Measurements from ENCODE around the gene C1orf141. TPM values are rescaled to one million over a fixed set of nuclear protein-coding genes. Genes with fewer than 3 reads are reported as not detected.

The C1orf141 gene
- polyA plus RNA-seq, 3 donors, result not detected

DNA sequence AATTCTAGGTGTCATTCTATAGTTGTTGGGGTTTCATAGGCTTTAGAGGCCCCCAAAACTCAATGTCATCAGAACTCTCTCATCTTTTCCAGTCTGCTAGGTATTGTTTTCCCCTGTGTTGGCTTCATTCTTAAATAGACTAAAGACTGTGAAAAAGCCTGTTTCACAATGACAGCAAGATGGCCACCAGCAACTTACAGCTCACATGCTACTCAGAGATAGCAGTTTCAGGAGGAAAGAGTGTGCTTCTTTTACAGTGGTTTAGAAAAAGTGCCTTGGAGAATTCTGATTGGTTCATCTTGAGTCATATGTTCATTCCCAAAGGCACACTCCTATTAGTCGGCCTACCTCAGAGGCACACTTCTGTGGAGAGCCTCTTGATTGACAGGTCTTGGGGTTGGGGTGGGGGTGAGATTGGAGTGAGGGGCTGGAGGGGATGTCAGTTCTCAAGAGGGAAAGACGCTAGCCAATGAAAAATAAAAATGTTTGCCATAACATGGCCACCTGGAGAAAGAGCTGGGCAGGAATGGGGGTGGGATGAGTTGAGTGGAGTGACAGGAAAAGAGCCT is 40.0 kb upstream of the C1orf141 start:
- intact Hi-C loops (cut with micrococcal nuclease), result no loop called here
- H3K4me3 Mint-ChIP-seq, result no peak overlapping the region
- H3K9me3 Mint-ChIP-seq, result peaks cover 0 to 5% (median under 1%) of the 10 kb centered on the region in 7 donors
- no peak for DNase-seq
- no peaks in the 10 kb centered on the region for H3K79me2 ChIP-seq (ENCODE audit: insufficient read depth, low read length)
- H3K27me3 Mint-ChIP-seq (ENCODE audit: low read depth in 3 of 3), result peaks cover 2 to 6% (median 3%) of the 10 kb centered on the region in 3 donors
- H3K4me1 ChIP-seq (ENCODE audit: control insufficient read depth in 1 of 2, insufficient read depth in 2 of 2, low read length in 2 of 2), result no peaks in the 10 kb centered on the region
- H3K9me3 ChIP-seq (replicated peaks in 1 of 2; ENCODE audit: control insufficient read depth in 1 of 2, insufficient read depth in 1 of 2, low read length in 2 of 2), result no peaks in the 10 kb centered on the region
- H3K4me3 ChIP-seq (replicated peaks in 1 of 3; ENCODE audit: low read depth in 2 of 3, low read length in 3 of 3), result no peak overlapping the region
- peak overlapping the region in 2 of 7 donors; percentile 57 to 66 for H3K27ac Mint-ChIP-seq
- WGBS (ENCODE audit: insufficient coverage), result no CpG with 5 or more reads among the region's 2 CpGs
- no peak overlapping the region for H3K27ac ChIP-seq (ENCODE audit: low read depth in 1 of 2, low read length in 2 of 2)
- H3K4me1 Mint-ChIP-seq, result no peaks in the 10 kb centered on the region
- H3K27me3 ChIP-seq (ENCODE audit: control insufficient read depth in 2 of 2, insufficient read depth in 2 of 2, low read length in 2 of 2), result no peaks in the 10 kb centered on the region
- no peak for TF ChIP-seq CTCF (IDR thresholded peaks at IDR 0.05)
- no peaks in the 10 kb centered on the region for H4K20me1 ChIP-seq (ENCODE audit: insufficient read depth, low read length)
- H2AFZ ChIP-seq (ENCODE audit: insufficient read depth, low read depth, low read length, poor library complexity, severe bottlenecking), result no peak overlapping the region
- no peaks in the 10 kb centered on the region for H3K36me3 Mint-ChIP-seq
- H3K36me3 ChIP-seq (replicated peaks in 1 of 2; ENCODE audit: control insufficient read depth in 1 of 2, insufficient read depth in 2 of 2, low read length in 2 of 2), result no peaks in the 10 kb centered on the region
- H3K4me2 ChIP-seq (replicated peaks; ENCODE audit: extremely low read depth, low read length, poor library complexity, severe bottlenecking), result no peak overlapping the region
- H3K9ac ChIP-seq (ENCODE audit: insufficient read depth, low read length, poor library complexity, severe bottlenecking), result no peak overlapping the region

- Histone ChIP-seq H3K9ac (ENCODE audit: insufficient read depth, low read length, poor library complexity, severe bottlenecking) (no peak overlapping the region), H4K20me1 (ENCODE audit: insufficient read depth, low read length) (no peaks in the 10 kb centered on the region), H2AFZ (ENCODE audit: insufficient read depth, low read depth, low read length, poor library complexity, severe bottlenecking) (no peak overlapping the region), H3K27ac (ENCODE audit: low read depth in 1 of 2, low read length in 2 of 2) (no peak overlapping the region), H3K79me2 (ENCODE audit: insufficient read depth, low read length) (no peaks in the 10 kb centered on the region), H3K4me1 (ENCODE audit: control insufficient read depth in 1 of 2, insufficient read depth in 2 of 2, low read length in 2 of 2) (no peaks in the 10 kb centered on the region), H3K4me2 (replicated peaks; ENCODE audit: extremely low read depth, low read length, poor library complexity, severe bottlenecking) (no peak overlapping the region), H3K36me3 (replicated peaks in 1 of 2; ENCODE audit: control insufficient read depth in 1 of 2, insufficient read depth in 2 of 2, low read length in 2 of 2) (no peaks in the 10 kb centered on the region), H3K9me3 (replicated peaks in 1 of 2; ENCODE audit: control insufficient read depth in 1 of 2, insufficient read depth in 1 of 2, low read length in 2 of 2) (no peaks in the 10 kb centered on the region), H3K27me3 (ENCODE audit: control insufficient read depth in 2 of 2, insufficient read depth in 2 of 2, low read length in 2 of 2) (no peaks in the 10 kb centered on the region), H3K4me3 (replicated peaks in 1 of 3; ENCODE audit: low read depth in 2 of 3, low read length in 3 of 3) (no peak overlapping the region)
- Mint-ChIP-seq H3K9me3 (peaks cover 0 to 4% (median 0%) of the 10 kb centered on the region in 7 donors), H3K27ac (no peak overlapping the region), H3K36me3 (no peaks in the 10 kb centered on the region), H3K27me3 (ENCODE audit: low read depth in 3 of 3) (peaks cover 0 to 6% (median 4%) of the 10 kb centered on the region in 3 donors), H3K4me3 (no peak overlapping the region), H3K4me1 (no peaks in the 10 kb centered on the region)
- no peak for TF ChIP-seq CTCF (IDR thresholded peaks at IDR 0.05)
- DNase-seq, result no peak
- intact Hi-C loops (cut with micrococcal nuclease), result no loop called here
Observed at GRCh38 chr1:67173988-67174387, 39.2 kb upstream of the C1orf141 start.
